ENCODE data around the gene RAPH1.
"Not testable (repeated sequence)": the region's sequence is repeated elsewhere in the genome, so short reads cannot be mapped to it uniquely, and the experiment has no call there.

RAPH1 gene

DNA sequence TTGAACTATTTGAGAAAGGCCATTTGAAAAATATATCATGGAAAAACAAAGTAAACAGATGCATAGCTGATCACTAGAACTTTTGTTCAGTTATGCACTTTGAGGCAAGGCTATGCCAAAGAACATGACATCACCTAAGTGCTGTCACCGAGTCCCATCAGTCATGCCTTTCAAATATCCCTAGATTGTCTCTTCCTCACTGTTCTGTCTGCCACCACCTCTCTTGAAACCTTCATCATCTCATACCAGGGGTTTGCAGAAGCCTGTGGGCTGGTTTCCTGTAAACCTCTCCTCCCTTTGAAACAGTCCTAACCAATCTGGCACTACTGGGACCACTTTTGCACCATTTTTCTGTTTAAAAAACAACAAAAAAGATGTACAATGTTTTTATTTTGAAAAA, 12.3 kb upstream of the RAPH1 start:
- no peak for DNase-seq

DNA sequence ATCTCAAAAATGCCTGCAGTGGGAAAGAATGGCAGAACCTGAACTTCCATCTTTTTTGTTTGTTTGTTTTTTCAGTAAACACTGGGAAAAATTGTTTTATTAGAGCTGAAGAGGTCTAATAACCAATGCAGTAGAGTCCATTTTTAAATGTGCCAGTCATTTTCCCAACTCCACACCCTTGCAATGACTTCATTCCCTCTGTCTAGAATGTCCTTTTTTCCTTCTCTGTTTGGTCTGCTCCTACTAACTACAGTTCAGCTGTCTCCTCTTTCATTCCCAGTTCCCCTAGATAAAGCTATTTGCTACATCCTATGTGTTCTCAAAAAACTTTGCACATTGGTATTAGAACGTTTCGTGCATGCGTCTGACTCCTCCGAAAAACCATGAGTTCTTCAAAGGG, 9.3 kb upstream of the RAPH1 start:
- DNase-seq = no peak

DNA sequence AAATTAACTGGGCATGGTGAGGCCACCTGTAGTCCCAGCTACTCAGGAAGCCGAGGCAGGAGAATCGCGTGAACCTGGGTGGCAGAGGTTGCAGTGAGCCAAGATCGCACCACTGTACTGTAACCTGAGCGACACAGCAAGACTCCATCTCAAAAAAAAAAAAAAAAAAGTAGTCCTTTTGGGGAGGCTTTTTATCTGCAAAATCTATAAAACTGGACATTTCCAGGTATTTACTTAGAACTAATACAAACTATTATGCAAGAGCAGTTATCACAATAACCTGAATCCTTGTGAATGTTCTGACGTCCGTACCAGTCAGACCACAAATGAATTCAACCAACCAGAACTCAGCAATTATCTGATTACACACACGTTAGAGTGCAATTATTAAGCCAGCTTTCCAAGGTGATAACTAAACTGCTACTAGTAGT, 8.8 kb upstream of the RAPH1 start:
- peak; percentile 42 for DNase-seq

- DNase-seq = not testable (repeated sequence)
Observed at GRCh38 chr2:203540598-203540997, 5.5 kb upstream of the RAPH1 start.

DNA sequence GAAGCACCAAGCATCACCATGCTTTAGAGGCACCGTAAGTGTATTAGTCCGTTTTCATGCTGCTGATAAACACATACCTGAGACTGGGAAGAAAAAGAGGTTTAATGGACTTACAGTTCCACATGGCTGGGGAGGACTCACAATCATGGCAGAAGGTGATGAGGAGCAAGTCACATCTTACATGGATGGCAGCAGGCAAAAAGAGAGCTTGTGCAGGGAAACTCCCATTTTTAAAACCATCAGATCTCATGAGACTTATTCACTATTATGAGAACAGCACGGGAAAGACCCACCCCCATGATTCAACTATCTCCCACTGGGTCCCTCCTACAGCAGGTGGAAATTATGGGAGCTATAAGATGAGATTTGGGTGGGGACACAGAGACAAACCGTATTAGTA, 3.1 kb upstream of the RAPH1 start:
- not testable (repeated sequence) for DNase-seq

GRCh38 chr2:203536586-203536951, 1.5 kb upstream of the RAPH1 start:
- DNase-seq = not testable (repeated sequence)

GRCh38 chr2:203535784-203536585, 884 bp upstream of the RAPH1 start:
- DNase-seq = no peak

- DNase-seq = peak; percentile 45
Observed at GRCh38 chr2:203534621-203535077, 452 bp downstream of the RAPH1 start.

DNA sequence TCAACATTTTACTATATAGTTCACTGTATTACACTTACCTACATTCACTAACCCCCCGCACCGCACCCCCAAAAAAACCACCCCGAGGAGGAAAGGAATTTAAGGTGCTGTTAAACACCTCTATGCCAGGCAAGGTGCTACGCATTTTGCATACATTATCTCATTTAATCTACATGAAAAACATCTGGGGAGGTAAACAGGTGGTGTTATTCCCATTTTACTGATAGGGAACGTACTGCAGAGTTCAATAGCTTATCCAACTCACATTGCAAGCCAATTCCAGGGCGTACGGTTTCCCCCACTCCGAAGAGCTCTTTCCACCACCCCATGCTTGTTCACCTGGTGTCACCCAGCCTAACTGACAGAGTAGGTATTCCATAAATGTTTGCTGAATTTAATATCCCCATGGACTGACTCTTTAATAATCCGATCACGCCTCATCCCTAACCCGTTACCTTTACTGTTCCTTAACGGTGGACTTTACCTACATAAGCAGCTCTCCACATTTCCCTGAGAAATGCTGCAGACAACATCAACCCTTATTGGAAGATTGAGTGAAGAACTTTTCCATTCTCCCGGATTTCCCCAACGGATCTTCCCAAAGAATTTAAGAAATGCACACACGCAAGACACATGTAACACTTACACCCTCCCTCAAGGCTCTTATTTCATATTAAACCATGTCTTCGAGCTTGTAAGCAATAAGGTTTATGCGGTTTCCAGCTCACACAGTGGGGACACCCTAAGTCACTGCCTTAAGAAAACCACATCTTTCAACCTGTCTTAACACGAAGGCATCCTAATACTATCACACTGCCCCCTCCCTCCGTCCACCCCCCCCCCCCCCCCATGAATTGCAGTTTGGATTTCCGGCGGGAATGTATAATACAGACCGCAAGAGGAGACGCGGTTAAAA, 1.2 kb downstream of the RAPH1 start:
- DNase-seq = peak; percentile 18

GRCh38 chr2:203532957-203533658, 2.0 kb downstream of the RAPH1 start:
- peak; percentile 0 for DNase-seq

DNA sequence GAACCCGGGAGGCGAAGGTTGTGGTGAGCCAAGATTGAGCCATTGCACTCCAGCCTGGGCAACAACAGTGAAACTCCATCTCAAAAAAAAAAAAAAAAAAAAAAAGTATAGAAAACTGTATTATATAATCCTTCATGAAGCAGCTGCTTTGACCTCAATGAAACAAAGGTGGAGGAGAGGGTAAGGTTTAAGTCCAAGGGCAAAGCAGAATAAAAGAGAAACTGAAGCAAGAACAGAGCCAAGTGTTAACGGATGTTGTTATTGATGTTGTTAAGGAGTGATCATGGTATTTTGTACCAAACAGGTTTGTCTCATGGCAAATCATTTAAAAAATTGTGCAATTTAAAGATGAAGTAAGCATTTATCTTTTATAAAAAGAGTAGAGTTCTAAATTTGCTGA, 7.4 kb downstream of the RAPH1 start:
- DNase-seq = no peak

DNA sequence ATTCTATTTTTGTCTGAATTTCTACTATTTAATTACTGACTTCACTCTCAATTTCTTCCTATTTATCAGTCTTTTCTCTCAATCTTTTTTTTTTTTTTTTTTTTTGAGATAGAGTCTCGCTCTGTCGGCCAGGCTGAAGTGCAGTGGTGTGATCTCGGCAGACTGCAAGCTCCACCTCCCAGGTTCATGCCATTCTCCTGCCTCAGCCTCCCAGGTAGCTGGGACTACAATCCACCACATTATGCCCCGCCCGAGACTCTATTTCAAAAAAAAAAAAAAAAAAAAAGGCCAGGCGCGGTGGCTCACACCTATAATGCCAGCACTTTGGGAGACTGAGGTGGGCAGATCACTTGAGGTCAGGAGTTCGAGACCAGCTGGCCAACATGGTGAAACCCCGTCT, 21.8 kb downstream of the RAPH1 start:
- DNase-seq = not testable (repeated sequence)

GRCh38 chr2:203510941-203511305, 24.2 kb downstream of the RAPH1 start:
- DNase-seq = no peak

DNA sequence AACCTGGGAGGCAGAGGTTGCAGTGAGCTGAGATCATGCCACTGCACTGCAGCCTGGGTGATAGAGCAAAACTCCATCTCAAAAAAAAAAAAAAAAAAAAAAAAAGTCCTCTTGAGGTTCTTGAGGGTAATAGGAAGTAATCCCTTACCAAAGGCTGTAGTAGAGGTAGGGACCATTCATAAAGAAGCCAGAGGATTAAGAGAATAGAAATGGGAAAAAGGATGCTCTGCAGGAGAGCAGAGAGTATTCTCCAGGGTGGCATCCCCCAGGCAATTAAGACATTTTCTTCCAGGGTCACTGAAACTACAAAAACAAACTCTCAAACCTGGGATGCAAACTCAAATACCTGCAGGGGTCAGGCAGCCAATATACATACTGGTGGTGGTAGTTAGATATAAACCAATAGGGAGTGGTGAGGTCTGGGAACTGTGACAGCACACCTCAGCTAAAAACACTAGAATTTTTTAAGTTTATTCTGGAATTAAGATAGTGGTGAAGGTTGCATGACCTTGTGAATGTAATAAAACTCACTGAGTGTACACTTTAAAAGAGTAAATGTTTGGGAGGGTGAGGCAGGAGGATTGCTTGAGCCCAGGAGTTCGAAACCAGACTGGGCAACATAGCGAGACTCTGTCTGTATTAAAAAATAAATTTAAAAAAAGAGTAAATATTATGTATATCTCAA, 24.7 kb downstream of the RAPH1 start:
- DNase-seq = no peak

GRCh38 chr2:203503460-203503859, 31.6 kb downstream of the RAPH1 start:
- not testable (repeated sequence) for DNase-seq

DNA sequence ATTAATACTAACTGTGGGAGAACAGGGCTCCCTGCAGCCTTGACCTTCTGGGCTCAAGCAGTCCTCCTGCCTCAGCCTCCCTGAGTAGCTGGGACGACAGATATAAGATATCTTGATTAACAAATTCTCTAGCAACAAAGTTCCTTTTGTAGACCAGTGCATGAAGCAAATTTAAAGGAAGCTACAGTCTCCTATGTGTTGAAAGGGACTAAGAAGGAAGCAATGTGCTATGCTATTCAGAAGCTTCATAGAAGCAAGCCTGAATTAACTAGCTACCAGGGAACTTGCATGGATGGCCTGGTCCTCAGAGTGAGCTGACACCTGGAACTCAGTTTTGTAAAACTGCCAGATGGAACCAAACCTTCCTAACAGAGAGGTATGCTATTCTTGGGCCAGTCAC, 33.2 kb downstream of the RAPH1 start:
- DNase-seq = no peak

- DNase-seq = no peak
Observed at GRCh38 chr2:203500951-203501350, 34.1 kb downstream of the RAPH1 start.

DNA sequence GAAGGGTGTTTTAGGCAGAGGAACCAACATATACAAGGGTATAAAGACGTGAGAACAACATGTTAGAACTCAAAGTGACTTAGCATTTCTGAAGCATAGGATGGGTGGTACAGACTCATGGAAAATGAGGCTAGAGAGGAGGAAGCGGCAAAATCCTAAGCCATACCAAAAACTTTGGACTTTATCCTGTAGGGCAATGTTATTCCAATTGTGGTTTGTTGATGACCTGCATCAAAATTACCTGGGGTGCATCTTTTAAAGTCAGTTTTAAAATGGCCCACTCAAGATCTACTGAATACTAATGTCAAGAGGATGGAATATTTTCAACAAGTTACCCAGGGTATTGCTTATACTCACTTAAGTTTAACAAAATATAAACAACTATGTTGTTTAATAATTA, 34.8 kb downstream of the RAPH1 start:
- DNase-seq = no peak

- DNase-seq = no peak
Observed at GRCh38 chr2:203498161-203498560, 36.9 kb downstream of the RAPH1 start.

DNA sequence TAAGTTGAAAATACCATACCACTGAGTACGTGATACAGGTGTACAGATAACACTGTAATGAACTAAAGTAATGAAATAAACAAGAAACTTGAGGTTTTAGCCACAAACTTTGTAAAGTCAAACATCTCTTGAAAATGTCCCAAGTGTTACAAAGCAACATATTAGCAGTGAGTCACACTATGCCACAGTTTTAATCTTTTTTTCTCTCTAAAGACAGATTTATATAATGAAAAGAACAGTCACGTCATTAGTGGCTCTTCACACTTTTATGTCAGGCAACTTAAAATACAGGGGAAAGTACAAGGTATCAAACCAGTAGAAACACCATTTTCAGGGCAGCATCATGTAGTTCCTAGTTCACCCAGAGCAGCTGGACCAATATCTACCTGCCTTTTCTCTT, 42.1 kb downstream of the RAPH1 start:
- DNase-seq = no peak

- no peak for DNase-seq
Observed at GRCh38 chr2:203490391-203490790, 44.7 kb downstream of the RAPH1 start.

- DNase-seq = no peak
Observed at GRCh38 chr2:203489531-203489930, 45.6 kb downstream of the RAPH1 start.
